CD4-positive, CD25-positive, alpha-beta regulatory T cell (primary cell): ENCODE measurements around the gene MITF. TPM values are rescaled to one million over a fixed set of nuclear protein-coding genes. Genes with fewer than 3 reads are reported as not detected.

Experiments used
- ATAC-seq, 2 donors: fragments of 150-1000 bp; cut with Tn5 transposase; one replicate each; pipeline ENCODE4 v1.10.0; 2021; ENCODE audit warnings: low read depth in 2 of 2, moderate number of reproducible peaks in 2 of 2, moderate library complexity in 1 of 2
- DNase-seq, 3 donors: peaks; one replicate each; pipeline versions ENCODE4 v3.0.0 to v3.0.0-alpha.2; 2012 to 2022; ENCODE audit warnings: mixed read lengths in 1 of 3
- H3K27ac ChIP-seq: one replicate; pipeline ENCODE4 v1.7.0; 2013; ENCODE audit warnings: mild to moderate bottlenecking, low read length; ENCODE audit not compliant: insufficient read depth, poor library complexity, severe bottlenecking
- H3K27me3 ChIP-seq: one replicate; pipeline ENCODE4 v1.7.0; 2013; ENCODE audit warnings: low read length; ENCODE audit not compliant: control insufficient read depth, insufficient read depth
- H3K36me3 ChIP-seq: one replicate; pipeline ENCODE4 v1.7.0; 2013; ENCODE audit warnings: mild to moderate bottlenecking, low read length, moderate library complexity; ENCODE audit not compliant: control insufficient read depth, insufficient read depth
- H3K4me1 ChIP-seq: 2 replicates; pipeline ENCODE4 v1.7.0; 2013; ENCODE audit warnings: mild to moderate bottlenecking, low read length; ENCODE audit not compliant: insufficient read depth, control insufficient read depth, poor library complexity, severe bottlenecking
- H3K4me3 ChIP-seq: one replicate; pipeline ENCODE4 v1.7.0; 2013; ENCODE audit warnings: low read depth, mild to moderate bottlenecking, low read length, moderate library complexity
- H3K9me3 ChIP-seq, 2 experiments: 1 replicate in 1 of 2; 2 replicates in 1 of 2; pipeline ENCODE4 v1.7.0; 2013; ENCODE audit warnings: low read length in 2 of 2, mild to moderate bottlenecking in 1 of 2, moderate library complexity in 1 of 2; ENCODE audit not compliant: control insufficient read depth in 2 of 2
- H3K27ac Mint-ChIP-seq, 3 donors: one replicate each; pipeline ENCODE4 v1.8.0; 2020 to 2022; ENCODE audit warnings: mild to moderate bottlenecking in 3 of 3, mixed read lengths in 3 of 3, moderate library complexity in 2 of 3
- H3K27me3 Mint-ChIP-seq: one replicate; pipeline ENCODE4 v1.8.0; 2022; ENCODE audit warnings: mild to moderate bottlenecking, mixed read lengths
- H3K36me3 Mint-ChIP-seq: one replicate; pipeline ENCODE4 v1.8.0; 2020; ENCODE audit warnings: mixed read lengths
- H3K4me1 Mint-ChIP-seq, 4 donors: one replicate each; pipeline ENCODE4 v1.8.0; 2020 to 2022; ENCODE audit warnings: mixed read lengths in 4 of 4, mild to moderate bottlenecking in 1 of 4
- H3K4me3 Mint-ChIP-seq, 4 donors: one replicate each; pipeline ENCODE4 v1.8.0; 2020 to 2022; ENCODE audit warnings: mild to moderate bottlenecking in 4 of 4, mixed read lengths in 4 of 4, moderate library complexity in 3 of 4
- H3K9me3 Mint-ChIP-seq, 7 donors: one replicate each; pipeline ENCODE4 v1.8.0; 2020 to 2022; ENCODE audit warnings: mixed read lengths in 7 of 7, mild to moderate bottlenecking in 3 of 7, moderate library complexity in 2 of 7
- polyA plus RNA-seq, 4 donors: library from polyadenylated mRNA; unstranded; fragments of 300-500 nt; fragmentation: Illumina TruSeq; gene quantifications; one replicate each; pipeline ENCODE4 v1.2.3, GENCODE V29; 2021
- total RNA-seq: library from RNA; stranded (reverse); gene quantifications from one replicate; pipeline ENCODE4 v1.2.3, GENCODE V29; 2022

MITF gene
- total and polyA plus RNA-seq, 5 donors from 2014 or later = 0.44 TPM; not detected in 4

GRCh38 chr3:69817988-69818387 lies 78.7 kb downstream of the MITF start:
- Mint-ChIP-seq H3K4me3 (no peak overlapping the region), H3K36me3 (no peaks in the 10 kb centered on the region), H3K9me3 (peaks cover 0 to 4% (median 0%) of the 10 kb centered on the region in 7 donors), H3K4me1 (no peaks in the 10 kb centered on the region), H3K27me3 (no peaks in the 10 kb centered on the region), H3K27ac (no peak overlapping the region)
- no peak overlapping the region for H3K27ac ChIP-seq
- H3K27me3 ChIP-seq = no peaks in the 10 kb centered on the region
- no peak for ATAC-seq
- H3K4me1 ChIP-seq = no peaks in the 10 kb centered on the region
- DNase-seq = no peak
- no peak overlapping the region for H3K4me3 ChIP-seq
- no peaks in the 10 kb centered on the region for H3K9me3 ChIP-seq
- no peaks in the 10 kb centered on the region for H3K36me3 ChIP-seq

GRCh38 chr3:69819282-69819681 lies 80.0 kb downstream of the MITF start:
- Histone ChIP-seq H3K4me3 (no peak overlapping the region), H3K27ac (no peak overlapping the region), H3K9me3 (no peaks in the 10 kb centered on the region), H3K36me3 (no peaks in the 10 kb centered on the region), H3K4me1 (no peaks in the 10 kb centered on the region), H3K27me3 (no peaks in the 10 kb centered on the region)
- DNase-seq (no peak), ATAC-seq (no peak)
- Mint-ChIP-seq H3K27ac (no peak overlapping the region), H3K27me3 (no peaks in the 10 kb centered on the region), H3K36me3 (no peaks in the 10 kb centered on the region), H3K9me3 (peaks cover 0 to 4% (median 0%) of the 10 kb centered on the region in 7 donors), H3K4me3 (no peak overlapping the region), H3K4me1 (no peaks in the 10 kb centered on the region)

GRCh38 chr3:69821133-69821532 lies 81.9 kb downstream of the MITF start:
- Mint-ChIP-seq H3K9me3 (peaks cover 0 to 4% (median 1%) of the 10 kb centered on the region in 7 donors), H3K27ac (no peak overlapping the region), H3K27me3 (no peaks in the 10 kb centered on the region), H3K4me3 (no peak overlapping the region), H3K4me1 (no peaks in the 10 kb centered on the region), H3K36me3 (no peaks in the 10 kb centered on the region)
- Histone ChIP-seq H3K27ac (no peak overlapping the region), H3K9me3 (no peaks in the 10 kb centered on the region), H3K36me3 (no peaks in the 10 kb centered on the region), H3K4me1 (no peaks in the 10 kb centered on the region), H3K27me3 (no peaks in the 10 kb centered on the region), H3K4me3 (no peak overlapping the region)
- no peak for DNase-seq
- no peak for ATAC-seq

- no peak for ATAC-seq
- H3K27ac Mint-ChIP-seq = no peak overlapping the region
- peaks cover 0 to 4% (median 0%) of the 10 kb centered on the region in 7 donors for H3K9me3 Mint-ChIP-seq
- no peak for DNase-seq
- no peaks in the 10 kb centered on the region for H3K36me3 ChIP-seq
- H3K27ac ChIP-seq = no peak overlapping the region
- no peaks in the 10 kb centered on the region for H3K36me3 Mint-ChIP-seq
- no peak overlapping the region for H3K4me3 ChIP-seq
- no peaks in the 10 kb centered on the region for H3K9me3 ChIP-seq
- no peaks in the 10 kb centered on the region for H3K27me3 ChIP-seq
- H3K4me1 Mint-ChIP-seq = no peaks in the 10 kb centered on the region
- no peak overlapping the region for H3K4me3 Mint-ChIP-seq
- H3K27me3 Mint-ChIP-seq = no peaks in the 10 kb centered on the region
- no peaks in the 10 kb centered on the region for H3K4me1 ChIP-seq
Observed at GRCh38 chr3:69823743-69824142, 84.5 kb downstream of the MITF start.

- no peak overlapping the region for H3K27ac Mint-ChIP-seq
- H3K4me3 Mint-ChIP-seq = no peak overlapping the region
- no peaks in the 10 kb centered on the region for H3K36me3 Mint-ChIP-seq
- Histone ChIP-seq H3K27me3 (no peaks in the 10 kb centered on the region), H3K4me1 (no peaks in the 10 kb centered on the region), H3K27ac (no peak overlapping the region), H3K9me3 (no peaks in the 10 kb centered on the region), H3K4me3 (no peak overlapping the region), H3K36me3 (no peaks in the 10 kb centered on the region)
- H3K9me3 Mint-ChIP-seq = peaks cover 0 to 4% (median 0%) of the 10 kb centered on the region in 7 donors
- no peak for DNase-seq
- no peaks in the 10 kb centered on the region for H3K27me3 Mint-ChIP-seq
- no peaks in the 10 kb centered on the region for H3K4me1 Mint-ChIP-seq
- ATAC-seq = no peak
Observed at GRCh38 chr3:69825446-69825845, 86.2 kb downstream of the MITF start.

GRCh38 chr3:69827127-69827526 lies 87.9 kb downstream of the MITF start:
- Mint-ChIP-seq H3K9me3 (peaks cover 0 to 6% (median 3%) of the 10 kb centered on the region in 7 donors), H3K27me3 (no peaks in the 10 kb centered on the region), H3K27ac (no peak overlapping the region), H3K36me3 (no peaks in the 10 kb centered on the region), H3K4me3 (no peak overlapping the region), H3K4me1 (no peaks in the 10 kb centered on the region)
- Histone ChIP-seq H3K9me3 (no peaks in the 10 kb centered on the region), H3K4me1 (no peaks in the 10 kb centered on the region), H3K27me3 (no peaks in the 10 kb centered on the region), H3K27ac (no peak overlapping the region), H3K36me3 (no peaks in the 10 kb centered on the region), H3K4me3 (no peak overlapping the region)
- no peak for ATAC-seq
- no peak for DNase-seq

- no peaks in the 10 kb centered on the region for H3K36me3 ChIP-seq
- ATAC-seq = no peak
- H3K9me3 ChIP-seq = no peaks in the 10 kb centered on the region
- Mint-ChIP-seq H3K27ac (no peak overlapping the region), H3K36me3 (no peaks in the 10 kb centered on the region), H3K4me1 (no peaks in the 10 kb centered on the region), H3K4me3 (no peak overlapping the region), H3K9me3 (peaks cover 0 to 10% (median 3%) of the 10 kb centered on the region in 7 donors), H3K27me3 (no peaks in the 10 kb centered on the region)
- no peak for DNase-seq
- no peaks in the 10 kb centered on the region for H3K4me1 ChIP-seq
- no peak overlapping the region for H3K4me3 ChIP-seq
- no peaks in the 10 kb centered on the region for H3K27me3 ChIP-seq
- H3K27ac ChIP-seq = no peak overlapping the region
Observed at GRCh38 chr3:69828817-69829216, 89.6 kb downstream of the MITF start.

- Mint-ChIP-seq H3K36me3 (no peaks in the 10 kb centered on the region), H3K27me3 (no peaks in the 10 kb centered on the region), H3K27ac (no peak overlapping the region), H3K4me1 (no peaks in the 10 kb centered on the region), H3K4me3 (no peak overlapping the region), H3K9me3 (peaks cover 0 to 18% (median 5%) of the 10 kb centered on the region in 7 donors)
- DNase-seq (no peak), ATAC-seq (no peak)
- no peak overlapping the region for H3K27ac ChIP-seq
- H3K4me3 ChIP-seq = no peak overlapping the region
- no peaks in the 10 kb centered on the region for H3K4me1 ChIP-seq
- H3K36me3 ChIP-seq = no peaks in the 10 kb centered on the region
- H3K27me3 ChIP-seq = no peaks in the 10 kb centered on the region
- no peaks in the 10 kb centered on the region for H3K9me3 ChIP-seq
Observed at GRCh38 chr3:69830147-69830546, 90.9 kb downstream of the MITF start.
